Caco-2 (cell line): Measurements from ENCODE around the gene CFAP46. TPM values are rescaled to one million over a fixed set of nuclear protein-coding genes. Genes with fewer than 3 reads are reported as not detected.

Source experiments
- BruUV-seq: library from RNA; stranded (reverse); fragments of 400-500 nt; replicated peaks from 2 replicates; lab custom pipeline; 2021; lab: Mats Ljungman, UMichigan
- CTCF ChIA-PET: fragments of 300-600 bp; sonication (Branson Sonifier 250); formaldehyde crosslinking; loops from one replicate; lab custom pipeline; 2022; ENCODE audit warnings: antibody characterized with exemption; lab: Charles Lee
- POLR2A ChIA-PET: fragments of 300-600 bp; sonication (Branson Sonifier 250); formaldehyde crosslinking; loops from one replicate; lab custom pipeline; 2022; ENCODE audit warnings: antibody characterized with exemption; lab: Charles Lee
- DNase-seq, 2 experiments: peaks; one replicate each; pipeline versions ENCODE4 v3.0.0 to v3.0.0-alpha.2; 2020 to 2022
- H3K27me3 ChIP-seq: replicated peaks from 2 replicates; pipeline ENCODE4 v1.6.0; 2011; ENCODE audit warnings: low read length; ENCODE audit not compliant: control insufficient read depth, insufficient read depth
- H3K36me3 ChIP-seq: 2 replicates; pipeline ENCODE4 v1.5.1; 2011; ENCODE audit warnings: low read length; ENCODE audit not compliant: control insufficient read depth, insufficient read depth
- H3K4me1 ChIP-seq: fragments of 250-450 bp; sonication (Bioruptor Pico); 2 replicates; pipeline ENCODE4 v1.5.1; 2020; ENCODE audit warnings: mild to moderate bottlenecking
- H3K4me3 ChIP-seq: 2 replicates; pipeline ENCODE4 v1.5.1; 2011; ENCODE audit warnings: low read depth, mild to moderate bottlenecking, control low read depth, low read length
- H3K9me3 ChIP-seq: fragments of 250-450 bp; sonication (Bioruptor Pico); 2 replicates; pipeline ENCODE4 v1.5.1; 2020; ENCODE audit warnings: mild to moderate bottlenecking, moderate library complexity
- H3K27ac Mint-ChIP-seq: one replicate; pipeline ENCODE4 v1.8.0; 2022; ENCODE audit warnings: mixed read lengths; ENCODE audit not compliant: unreplicated experiment
- H3K27me3 Mint-ChIP-seq: one replicate; pipeline ENCODE4 v1.8.0; 2022; ENCODE audit warnings: mixed read lengths; ENCODE audit not compliant: insufficient read depth, unreplicated experiment
- H3K36me3 Mint-ChIP-seq: one replicate; pipeline ENCODE4 v1.8.0; 2022; ENCODE audit warnings: mild to moderate bottlenecking, mixed read lengths; ENCODE audit not compliant: insufficient read depth, unreplicated experiment
- H3K4me1 Mint-ChIP-seq: one replicate; pipeline ENCODE4 v1.8.0; 2022; ENCODE audit warnings: low read depth, mixed read lengths; ENCODE audit not compliant: unreplicated experiment
- H3K4me3 Mint-ChIP-seq: one replicate; pipeline ENCODE4 v1.8.0; 2022; ENCODE audit warnings: mild to moderate bottlenecking, moderate library complexity, mixed read lengths; ENCODE audit not compliant: unreplicated experiment
- H3K9me3 Mint-ChIP-seq: one replicate; pipeline ENCODE4 v1.8.0; 2022; ENCODE audit warnings: mixed read lengths; ENCODE audit not compliant: unreplicated experiment
- intact Hi-C: fragments of 100-400 bp; cut with micrococcal nuclease; formaldehyde crosslinking; loops from one replicate; pipeline ENCODE4 v1.10.0; 2022; ENCODE audit not compliant: unreplicated experiment
- total RNA-seq: library from RNA; stranded (reverse); gene quantifications from 2 replicates; pipeline ENCODE4 v1.2.3, GENCODE V29; 2022
- TF ChIP-seq, protein P1 (sequence below), 2 experiments: fragments of 200-600 bp in 1 of 2; IDR thresholded peaks; 1 replicate in 1 of 2; 2 replicates in 1 of 2; pipeline versions ENCODE4 v1.5.1 to v1.8.0; 2011 to 2022; ENCODE audit warnings: antibody characterized with exemption in 1 of 2, control low read depth in 1 of 2, inconsistent platforms in 1 of 2, low read depth in 1 of 2, low read length in 1 of 2, mild to moderate bottlenecking in 1 of 2, moderate library complexity in 1 of 2; ENCODE audit not compliant: insufficient read depth in 1 of 2, severe bottlenecking in 1 of 2, unreplicated experiment in 1 of 2

Gene CFAP46
- total RNA-seq, 1 experiment from 2014 or later = not detected

DNA sequence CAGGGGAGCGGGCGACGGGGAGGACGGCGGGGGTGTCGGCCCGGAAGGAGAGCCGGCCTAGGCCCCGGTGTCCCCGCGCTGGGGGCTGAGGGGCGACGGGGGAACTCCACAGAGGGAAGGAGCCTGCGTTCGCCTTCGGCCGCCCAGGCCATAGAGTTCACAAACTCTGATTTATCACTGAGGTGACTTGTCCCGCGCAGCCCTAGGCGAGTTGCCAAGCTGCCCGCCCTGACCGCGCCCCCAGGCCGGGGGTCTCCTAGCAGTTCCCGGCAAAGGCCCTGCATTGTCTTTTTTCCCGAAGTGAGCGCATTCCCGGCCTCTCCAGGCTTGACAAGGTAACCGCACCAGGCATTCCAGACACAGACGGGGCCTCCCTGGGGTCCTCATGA, 153.5 kb downstream of the CFAP46 start:
- no peaks in the 10 kb centered on the region for H3K4me1 Mint-ChIP-seq
- TF ChIP-seq, protein P1, sequence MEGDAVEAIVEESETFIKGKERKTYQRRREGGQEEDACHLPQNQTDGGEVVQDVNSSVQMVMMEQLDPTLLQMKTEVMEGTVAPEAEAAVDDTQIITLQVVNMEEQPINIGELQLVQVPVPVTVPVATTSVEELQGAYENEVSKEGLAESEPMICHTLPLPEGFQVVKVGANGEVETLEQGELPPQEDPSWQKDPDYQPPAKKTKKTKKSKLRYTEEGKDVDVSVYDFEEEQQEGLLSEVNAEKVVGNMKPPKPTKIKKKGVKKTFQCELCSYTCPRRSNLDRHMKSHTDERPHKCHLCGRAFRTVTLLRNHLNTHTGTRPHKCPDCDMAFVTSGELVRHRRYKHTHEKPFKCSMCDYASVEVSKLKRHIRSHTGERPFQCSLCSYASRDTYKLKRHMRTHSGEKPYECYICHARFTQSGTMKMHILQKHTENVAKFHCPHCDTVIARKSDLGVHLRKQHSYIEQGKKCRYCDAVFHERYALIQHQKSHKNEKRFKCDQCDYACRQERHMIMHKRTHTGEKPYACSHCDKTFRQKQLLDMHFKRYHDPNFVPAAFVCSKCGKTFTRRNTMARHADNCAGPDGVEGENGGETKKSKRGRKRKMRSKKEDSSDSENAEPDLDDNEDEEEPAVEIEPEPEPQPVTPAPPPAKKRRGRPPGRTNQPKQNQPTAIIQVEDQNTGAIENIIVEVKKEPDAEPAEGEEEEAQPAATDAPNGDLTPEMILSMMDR (IDR thresholded peaks at IDR 0.05; ENCODE audit: insufficient read depth in 1 of 2, low read depth in 1 of 2, low read length in 1 of 2, severe bottlenecking in 1 of 2, unreplicated experiment in 1 of 2) = no peak
- H3K4me1 ChIP-seq = peaks cover 11% of the 10 kb centered on the region; the same call in 1 of the 2 replicates
- H3K36me3 ChIP-seq = no peaks in the 10 kb centered on the region
- CTCF ChIA-PET = no interaction called here
- H3K9me3 Mint-ChIP-seq = no peaks in the 10 kb centered on the region
- no peak overlapping the region for H3K4me3 ChIP-seq
- no TSS peak for BruUV-seq
- peaks cover 1% of the 10 kb centered on the region; the same call in 1 of the 2 replicates for H3K27me3 ChIP-seq
- no peak overlapping the region for H3K27ac Mint-ChIP-seq
- no peak overlapping the region for H3K4me3 Mint-ChIP-seq
- H3K9me3 ChIP-seq = no peaks in the 10 kb centered on the region
- peaks cover 3% of the 10 kb centered on the region for H3K27me3 Mint-ChIP-seq
- intact Hi-C loops = no loop called here
- POLR2A ChIA-PET = no interaction called here
- no peak for DNase-seq
- peaks cover 11% of the 10 kb centered on the region for H3K36me3 Mint-ChIP-seq

DNA sequence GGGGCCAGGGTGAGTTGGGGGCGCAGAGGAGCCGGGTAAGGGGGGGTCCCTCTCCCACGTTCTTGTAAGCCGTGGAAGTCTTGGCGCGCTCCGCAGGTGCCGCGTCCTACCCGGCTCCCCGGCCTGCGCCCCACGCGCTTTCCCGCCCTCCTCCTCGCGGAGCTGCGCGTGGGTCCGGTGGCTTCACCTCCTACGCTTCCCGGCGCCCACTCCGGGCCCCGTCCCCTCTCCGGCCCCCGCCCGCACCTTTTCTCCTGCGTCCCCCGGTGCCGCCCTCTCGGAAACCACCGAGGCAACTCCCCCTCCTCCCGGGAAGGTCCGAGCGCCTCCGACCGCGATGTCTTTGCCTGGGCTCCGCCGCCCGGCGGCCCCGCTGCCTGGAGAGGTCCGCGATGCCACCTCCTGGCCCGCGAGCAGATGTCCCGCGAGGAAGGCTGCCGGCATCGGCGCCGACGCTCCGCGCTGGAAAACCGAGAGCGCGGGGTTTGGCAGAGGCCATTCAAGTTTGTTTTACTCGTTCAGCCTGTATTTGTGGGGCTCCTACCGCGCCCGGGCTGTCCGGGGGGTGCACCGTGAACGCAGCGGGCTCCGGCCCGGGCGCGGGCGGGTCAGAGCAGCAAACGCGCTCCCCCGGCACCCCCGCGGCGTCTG, 154.1 kb downstream of the CFAP46 start:
- intact Hi-C loops = no loop called here
- Mint-ChIP-seq H3K36me3 (peaks cover 15% of the 10 kb centered on the region), H3K27ac (no peak overlapping the region), H3K4me3 (peak overlapping the region; percentile 53), H3K4me1 (no peaks in the 10 kb centered on the region), H3K9me3 (no peaks in the 10 kb centered on the region), H3K27me3 (peaks cover 3% of the 10 kb centered on the region)
- TF ChIP-seq, protein P1 (IDR thresholded peaks at IDR 0.05; ENCODE audit: insufficient read depth in 1 of 2, low read depth in 1 of 2, low read length in 1 of 2, severe bottlenecking in 1 of 2, unreplicated experiment in 1 of 2) = peak in 1 of 2 experiments; percentile 28
- BruUV-seq = no TSS peak
- peak overlapping the region; percentile 12; the same call in 1 of the 2 replicates for H3K4me3 ChIP-seq
- H3K27me3 ChIP-seq = peaks cover 1% of the 10 kb centered on the region; the same call in 1 of the 2 replicates
- ChIA-PET POLR2A (no interaction called here), CTCF (no interaction called here)
- peak in 1 of 2 experiments; percentile 26 for DNase-seq
- no peaks in the 10 kb centered on the region for H3K9me3 ChIP-seq
- peaks cover 11% of the 10 kb centered on the region; the same call in 1 of the 2 replicates for H3K4me1 ChIP-seq
- H3K36me3 ChIP-seq = no peaks in the 10 kb centered on the region

DNA sequence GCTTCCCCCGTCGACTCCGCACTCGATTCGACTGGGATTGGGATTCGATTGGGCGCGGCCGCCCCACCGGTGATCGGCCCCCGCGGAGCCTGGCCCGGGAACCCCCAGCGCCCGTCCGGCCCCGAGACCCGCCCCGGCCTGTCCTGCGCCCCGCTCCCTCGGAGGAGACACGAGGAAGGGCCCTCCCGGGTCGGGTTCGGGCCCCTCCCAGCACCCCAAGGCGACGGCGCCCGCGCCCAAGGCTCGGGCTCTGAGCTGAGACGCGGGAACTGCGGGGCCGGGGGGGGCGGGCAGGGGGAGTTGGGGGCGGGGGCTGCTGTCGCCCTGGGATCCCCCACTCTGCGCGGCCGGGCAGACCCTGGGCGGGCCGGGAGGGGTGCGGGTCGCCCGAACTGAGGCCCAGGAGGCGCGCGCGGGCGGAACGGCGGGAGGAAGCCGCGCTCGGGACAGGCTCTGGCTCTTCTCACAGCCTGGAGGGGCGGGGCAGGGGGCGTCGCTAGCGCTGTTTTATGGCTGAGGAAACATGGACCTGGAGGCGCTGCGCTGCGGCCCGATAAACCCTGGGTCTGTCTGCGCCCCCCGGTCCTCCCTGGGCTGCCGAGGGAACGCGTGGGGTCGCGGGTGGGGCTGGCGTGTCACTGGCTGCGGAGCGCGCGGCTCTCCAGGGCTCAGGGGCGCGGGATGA, 154.7 kb downstream of the CFAP46 start:
- Mint-ChIP-seq H3K27me3 (peaks cover 3% of the 10 kb centered on the region), H3K27ac (no peak overlapping the region), H3K36me3 (peaks cover 9% of the 10 kb centered on the region), H3K4me1 (no peaks in the 10 kb centered on the region), H3K9me3 (no peaks in the 10 kb centered on the region), H3K4me3 (peak overlapping the region; percentile 53)
- ChIA-PET POLR2A (no interaction called here), CTCF (no interaction called here)
- peaks cover 11% of the 10 kb centered on the region; the same call in 1 of the 2 replicates for H3K4me1 ChIP-seq
- no peaks in the 10 kb centered on the region for H3K36me3 ChIP-seq
- DNase-seq = peak in 1 of 2 experiments; percentile 55
- no peaks in the 10 kb centered on the region for H3K9me3 ChIP-seq
- BruUV-seq = no TSS peak
- peaks cover 1% of the 10 kb centered on the region; the same call in 1 of the 2 replicates for H3K27me3 ChIP-seq
- TF ChIP-seq, protein P1 (IDR thresholded peaks at IDR 0.05; ENCODE audit: insufficient read depth in 1 of 2, low read depth in 1 of 2, low read length in 1 of 2, severe bottlenecking in 1 of 2, unreplicated experiment in 1 of 2) = no peak
- intact Hi-C loops = no loop called here
- peak overlapping the region; percentile 24 for H3K4me3 ChIP-seq
